GM18858 (cell line): ENCODE results near the gene NAV1.
A peak's percentile ranks its signal among the peaks of the same experiment; 100 is the strongest.
"Not testable (repeated sequence)": the region's sequence is repeated elsewhere in the genome, so short reads cannot be mapped to it uniquely, and the experiment has no call there.

Experiments used
- ATAC-seq: cut with Tn5 transposase; IDR thresholded peaks from one replicate; pipeline ENCODE4 v1.9.1; 2021; ENCODE audit not compliant: unreplicated experiment

Gene NAV1

GRCh38 chr1:201543871-201544642 lies 5.1 kb downstream of the NAV1 start:
- no peak for ATAC-seq

GRCh38 chr1:201544710-201545109 lies 5.8 kb downstream of the NAV1 start:
- ATAC-seq, result no peak

DNA sequence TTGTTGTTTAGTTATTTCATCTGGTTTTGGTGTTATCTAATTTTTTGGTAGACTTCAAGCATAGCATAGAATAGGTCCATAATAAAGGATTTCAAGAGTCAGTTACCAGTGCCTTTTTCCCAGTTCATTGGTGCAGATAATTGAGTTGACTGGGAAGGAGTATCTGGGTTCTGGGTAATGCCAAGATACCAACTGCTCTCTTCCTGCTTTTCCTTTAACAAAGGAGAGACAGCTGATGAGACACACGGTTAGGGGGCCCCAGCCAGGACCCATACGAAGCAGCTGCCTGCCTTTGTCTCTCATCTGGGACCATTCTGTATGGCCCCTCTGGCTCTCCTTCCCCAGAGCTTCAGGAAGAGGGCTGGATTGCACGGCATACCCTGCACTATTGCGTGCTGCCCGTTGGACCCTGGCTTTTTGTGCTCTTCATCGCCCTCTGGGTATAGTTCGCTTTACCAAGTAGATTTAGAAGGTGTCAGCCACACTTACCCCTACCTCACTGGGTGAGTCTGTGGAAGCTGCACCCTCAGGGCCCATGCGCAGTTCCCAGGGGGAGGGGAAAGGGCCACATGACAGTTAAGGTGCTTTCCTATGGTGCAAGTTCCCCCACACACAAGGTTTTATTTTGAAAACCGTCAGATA lies 7.0 kb downstream of the NAV1 start:
- ATAC-seq, result no peak

- not testable (repeated sequence) for ATAC-seq
These were observed 10.6 kb downstream of the NAV1 start for GRCh38 chr1:201549522-201549921.

- ATAC-seq, result no peak
These were observed 12.2 kb downstream of the NAV1 start for GRCh38 chr1:201551096-201551495.

DNA sequence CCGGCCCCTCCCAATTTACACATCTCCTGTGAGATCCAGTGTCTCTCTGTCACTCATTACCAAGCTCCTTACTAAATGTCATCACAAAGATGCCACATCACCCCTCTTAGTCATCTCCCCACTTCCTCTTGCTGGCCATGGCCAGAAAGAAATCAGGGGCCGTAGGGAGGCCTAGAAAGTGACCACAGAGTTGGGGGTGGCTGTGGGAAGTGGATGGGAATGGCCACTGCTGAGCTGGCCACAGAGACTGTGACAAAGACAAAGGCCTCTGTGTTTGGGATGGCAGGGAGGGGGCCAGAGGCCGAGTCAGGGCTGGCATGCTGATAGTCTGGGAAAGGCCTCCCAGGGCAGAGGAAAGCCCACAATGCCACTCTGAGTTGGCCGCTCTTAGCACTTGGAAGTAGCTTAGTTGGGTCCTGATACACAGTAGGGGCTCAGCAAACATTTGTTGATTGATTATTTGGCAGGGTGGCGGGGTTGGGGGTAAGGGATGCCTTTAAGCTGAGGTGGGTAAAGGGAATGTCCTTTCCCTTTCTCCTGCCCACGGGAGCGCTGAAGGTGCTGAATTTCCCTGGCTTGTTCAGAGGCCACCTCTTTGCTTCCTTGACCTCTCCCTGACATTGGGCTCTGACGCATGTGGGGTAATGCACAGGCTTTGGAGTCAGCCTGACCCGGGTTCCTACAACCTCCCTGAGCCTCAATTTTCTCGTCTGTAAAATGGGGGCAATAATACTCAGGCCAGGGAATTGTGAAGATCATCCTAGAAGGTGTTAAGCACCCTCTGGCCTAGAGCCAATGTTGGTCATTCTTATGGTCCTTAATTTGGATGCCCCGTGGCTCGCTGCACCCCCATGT lies 13.2 kb downstream of the NAV1 start:
- ATAC-seq, result no peak

DNA sequence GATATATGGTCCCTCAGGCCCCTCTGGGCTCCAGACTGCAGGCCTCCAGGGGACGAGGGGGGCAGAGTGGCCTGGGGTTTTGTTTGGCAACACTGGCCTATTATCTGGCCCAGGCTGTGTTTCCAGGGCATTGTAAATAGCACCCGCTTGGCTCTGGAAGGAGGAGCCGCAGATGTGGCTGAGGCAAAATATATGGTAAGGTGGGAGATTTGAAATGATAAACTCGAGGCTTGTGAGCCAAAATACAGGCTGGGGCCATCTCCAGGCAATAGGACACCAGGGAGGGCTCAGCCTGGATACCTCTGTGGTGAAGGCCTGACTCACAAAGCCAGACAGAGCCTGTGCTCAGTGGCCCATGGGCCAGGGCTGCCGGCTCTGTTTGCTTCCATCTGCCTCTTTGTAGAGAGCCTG lies 14.0 kb downstream of the NAV1 start:
- ATAC-seq, result no peak

DNA sequence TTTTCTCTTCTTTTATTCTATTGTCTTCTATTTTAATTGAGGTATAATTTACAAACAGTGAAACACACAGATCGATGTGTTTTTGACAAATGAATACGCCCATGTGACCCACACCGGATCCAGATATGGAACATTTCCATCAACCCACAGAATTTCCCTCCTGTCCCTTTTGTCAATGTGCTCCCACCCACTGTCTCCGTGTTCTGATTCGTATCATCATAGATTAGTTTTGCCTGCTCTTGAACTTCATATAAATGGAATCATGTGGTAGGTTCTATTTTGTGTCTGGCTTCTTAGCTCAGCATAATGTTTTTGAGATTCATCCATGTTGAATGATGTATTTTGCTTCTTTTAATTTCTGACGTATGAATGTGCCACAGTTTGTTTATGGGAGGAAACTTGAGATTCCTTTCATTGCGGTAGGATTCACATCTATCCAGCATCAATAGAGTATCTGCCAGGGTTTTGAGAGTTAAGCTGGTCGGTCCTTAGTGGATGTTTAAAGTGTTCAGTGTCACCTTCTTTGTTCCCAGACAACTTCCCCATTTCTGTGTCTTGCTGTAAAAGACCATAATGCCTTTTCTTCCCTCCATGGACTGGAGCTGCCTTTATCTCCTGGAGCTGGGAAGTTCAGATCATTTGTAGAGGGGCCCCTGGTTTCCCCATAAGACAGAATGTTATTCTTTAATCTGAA lies 14.7 kb downstream of the NAV1 start:
- ATAC-seq, result no peak

GRCh38 chr1:201554190-201554600 lies 15.3 kb downstream of the NAV1 start:
- ATAC-seq, result no peak

- ATAC-seq, result no peak
These were observed 16.1 kb downstream of the NAV1 start for GRCh38 chr1:201554789-201555592.

GRCh38 chr1:201555593-201555945 lies 16.6 kb downstream of the NAV1 start:
- no peak for ATAC-seq

GRCh38 chr1:201556841-201557571 lies 18.1 kb downstream of the NAV1 start:
- no peak for ATAC-seq

- ATAC-seq, result no peak
These were observed 18.6 kb downstream of the NAV1 start for GRCh38 chr1:201557572-201557958.

GRCh38 chr1:201559679-201560162 lies 20.8 kb downstream of the NAV1 start:
- peak; percentile 46 for ATAC-seq

DNA sequence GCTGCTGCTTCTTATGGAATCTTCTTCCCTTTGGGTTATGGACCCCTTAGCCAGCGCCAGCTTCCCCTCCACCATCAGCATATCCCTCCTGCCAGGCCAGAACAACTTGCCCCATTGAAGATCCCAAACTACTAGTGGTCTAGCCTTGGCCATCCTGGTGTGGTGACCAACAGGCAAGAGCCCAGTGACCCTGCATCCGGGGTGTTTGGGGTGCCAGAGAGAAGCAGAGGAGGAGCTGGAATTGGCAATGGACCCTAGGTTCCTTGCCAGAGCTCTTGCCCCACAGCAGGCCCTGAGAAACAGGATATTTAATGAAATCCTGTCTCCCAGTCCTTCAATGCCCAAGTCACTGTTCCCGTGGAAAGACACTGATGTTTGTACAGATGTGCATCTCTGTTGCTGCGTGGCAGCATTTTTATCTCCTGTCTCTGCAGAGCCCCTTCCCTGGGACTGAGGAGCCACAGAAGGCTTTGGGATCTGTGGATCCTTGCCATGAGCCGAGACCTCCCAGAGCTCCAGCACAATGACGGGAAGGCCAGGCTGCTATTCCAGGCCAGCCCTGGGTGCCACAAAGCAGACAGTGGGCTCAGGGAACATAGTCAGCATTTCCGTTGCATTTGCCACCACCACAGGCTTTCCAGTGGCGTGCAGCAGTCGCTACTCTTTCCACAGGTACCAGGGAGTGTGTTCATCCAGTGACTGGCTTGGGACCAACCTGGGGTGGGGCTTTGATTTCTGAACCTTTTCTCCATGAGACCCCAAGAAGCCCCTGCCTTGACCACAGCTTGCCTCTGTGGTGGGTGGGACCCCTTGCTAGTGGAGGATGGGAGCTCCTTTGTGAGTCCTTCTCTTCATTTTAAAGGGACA lies 21.6 kb downstream of the NAV1 start:
- no peak for ATAC-seq

- ATAC-seq, result no peak
These were observed 22.3 kb downstream of the NAV1 start for GRCh38 chr1:201561195-201561564.

- ATAC-seq, result no peak
These were observed 22.7 kb downstream of the NAV1 start for GRCh38 chr1:201561601-201562000.

GRCh38 chr1:201562257-201562656 lies 23.3 kb downstream of the NAV1 start:
- ATAC-seq, result no peak
